ENCODE measurements around the gene GSC2.

DNA sequence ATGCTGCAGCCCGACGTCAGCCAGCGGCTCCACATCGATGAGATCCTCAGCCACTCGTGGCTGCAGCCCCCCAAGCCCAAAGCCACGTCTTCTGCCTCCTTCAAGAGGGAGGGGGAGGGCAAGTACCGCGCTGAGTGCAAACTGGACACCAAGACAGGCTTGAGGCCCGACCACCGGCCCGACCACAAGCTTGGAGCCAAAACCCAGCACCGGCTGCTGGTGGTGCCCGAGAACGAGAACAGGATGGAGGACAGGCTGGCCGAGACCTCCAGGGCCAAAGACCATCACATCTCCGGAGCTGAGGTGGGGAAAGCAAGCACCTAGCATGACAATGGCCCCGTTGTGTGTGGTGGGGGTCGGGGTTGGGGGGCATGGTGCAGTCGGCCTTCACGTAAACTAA, 17.9 kb downstream of the GSC2 start:
- TF ChIP-seq GATA2 (IDR thresholded peaks at IDR 0.05; ENCODE audit: low read depth, low read length) (no peak), GATA3 (IDR thresholded peaks at IDR 0.05; ENCODE audit: low read depth, low read length) (no peak)

Data from SH-SY5Y (cell line).